ENCODE data around the gene DSG2. TPM values are rescaled to one million over a fixed set of nuclear protein-coding genes. Genes with fewer than 3 reads are reported as not detected.

Gene DSG2
- total and polyA plus RNA-seq, 2 of the 4 experiments (the other 2 are of a cell fraction) = 1.8 to 2.3 TPM

- H2BK20ac ChIP-seq (ENCODE audit: low read depth, low read length) = no peak overlapping the region
- H3K4me2 ChIP-seq (ENCODE audit: low read depth, low read length) = no peak overlapping the region
- H3K27ac ChIP-seq (ENCODE audit: insufficient read depth, low read length) = no peak overlapping the region
- H3K4ac ChIP-seq (ENCODE audit: low read depth, low read length) = no peak overlapping the region
- H3K9ac ChIP-seq (ENCODE audit: low read depth, low read length) = no peak overlapping the region
- H4K91ac ChIP-seq (ENCODE audit: insufficient read depth, low read depth, low read length) = no peak overlapping the region
- H4K20me1 ChIP-seq (ENCODE audit: insufficient read depth, low read length) = no peaks in the 10 kb centered on the region
- no peak overlapping the region for H2AFZ ChIP-seq (replicated peaks; ENCODE audit: low read length, poor library complexity)
- H3K23ac ChIP-seq (ENCODE audit: low read depth, low read length) = no peak overlapping the region
- H3K79me1 ChIP-seq (ENCODE audit: low read depth in 1 of 2, low read length in 2 of 2) = no peaks in the 10 kb centered on the region
- H3K9me3 ChIP-seq (ENCODE audit: control insufficient read depth, insufficient read depth, low read length) = no peaks in the 10 kb centered on the region
- no peak overlapping the region for H3K56ac ChIP-seq (ENCODE audit: extremely low read depth, insufficient read depth, low read length)
- H3K9me1 ChIP-seq (ENCODE audit: insufficient read depth, low read length) = no peaks in the 10 kb centered on the region
- H3K4me1 ChIP-seq (ENCODE audit: control insufficient read depth, insufficient read depth, low read length) = no peaks in the 10 kb centered on the region
- no peak overlapping the region for H3K14ac ChIP-seq (replicated peaks; ENCODE audit: low read depth, low read length)
- no peak overlapping the region for H2BK15ac ChIP-seq (ENCODE audit: low read depth, low read length)
- no peak overlapping the region for H4K8ac ChIP-seq (ENCODE audit: low read depth in 2 of 2, low read length in 2 of 2)
- no peak overlapping the region for H2AK9ac ChIP-seq (replicated peaks; ENCODE audit: low read depth, low read length, poor library complexity)
- no peaks in the 10 kb centered on the region for H3K27me3 ChIP-seq (ENCODE audit: control insufficient read depth, insufficient read depth, low read length)
- DNase-seq (no peak), ATAC-seq (ENCODE audit: low read depth) (no peak)
- H3K18ac ChIP-seq (ENCODE audit: low read depth, low read length) = no peak overlapping the region
- TF ChIP-seq USF2 (IDR thresholded peaks at IDR 0.05; ENCODE audit: low read depth, low read length) (no peak), CHD1 (IDR thresholded peaks at IDR 0.05; ENCODE audit: low read depth, low read length) (no peak), CEBPB (IDR thresholded peaks at IDR 0.05; ENCODE audit: low read depth, low read length) (no peak), RAD21 (IDR thresholded peaks at IDR 0.05; ENCODE audit: low read length) (no peak), CTCF (conservative IDR thresholded peaks at IDR 0.05; ENCODE audit: low read depth, low read length) (no peak), NFE2L2 (IDR thresholded peaks at IDR 0.05; ENCODE audit: low read depth, low read length) (no peak), POLR2A (IDR thresholded peaks at IDR 0.05; ENCODE audit: low read depth, low read length) (no peak), MAZ (IDR thresholded peaks at IDR 0.05; ENCODE audit: borderline replicate concordance, low read depth, low read length) (no peak), FOS (IDR thresholded peaks at IDR 0.05; ENCODE audit: low read depth, low read length) (no peak), RCOR1 (IDR thresholded peaks at IDR 0.05; ENCODE audit: insufficient replicate concordance, low read length) (no peak), MXI1 (IDR thresholded peaks at IDR 0.05; ENCODE audit: borderline replicate concordance, low read depth, low read length) (no peak), BHLHE40 (IDR thresholded peaks at IDR 0.05; ENCODE audit: low read depth, low read length) (no peak), MAFK (IDR thresholded peaks at IDR 0.05; ENCODE audit: low read depth, low read length) (no peak), RFX5 (IDR thresholded peaks at IDR 0.05; ENCODE audit: low read depth, low read length) (no peak)
- TF ChIP-seq, protein P1, sequence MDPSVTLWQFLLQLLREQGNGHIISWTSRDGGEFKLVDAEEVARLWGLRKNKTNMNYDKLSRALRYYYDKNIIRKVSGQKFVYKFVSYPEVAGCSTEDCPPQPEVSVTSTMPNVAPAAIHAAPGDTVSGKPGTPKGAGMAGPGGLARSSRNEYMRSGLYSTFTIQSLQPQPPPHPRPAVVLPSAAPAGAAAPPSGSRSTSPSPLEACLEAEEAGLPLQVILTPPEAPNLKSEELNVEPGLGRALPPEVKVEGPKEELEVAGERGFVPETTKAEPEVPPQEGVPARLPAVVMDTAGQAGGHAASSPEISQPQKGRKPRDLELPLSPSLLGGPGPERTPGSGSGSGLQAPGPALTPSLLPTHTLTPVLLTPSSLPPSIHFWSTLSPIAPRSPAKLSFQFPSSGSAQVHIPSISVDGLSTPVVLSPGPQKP (IDR thresholded peaks at IDR 0.05; ENCODE audit: borderline replicate concordance, low read depth, low read length) = no peak
- BruUV-seq (replicated peaks) = no TSS peak
- in situ Hi-C loops (cut with MboI; ENCODE audit: low sequenced_read_pairs) = no loop called here
- ChIA-PET CTCF (no interaction called here), POLR2A (ENCODE audit: unreplicated experiment) (no interaction called here)
- intact Hi-C loops (cut with micrococcal nuclease) = no loop called here
- no peak overlapping the region for H2BK120ac ChIP-seq (ENCODE audit: low read depth, low read length)
- WGBS, 2 experiments (ENCODE audit: extremely low coverage in 2 of 2, insufficient read length in 1 of 2) = no CpG with 5 or more reads among the region's 5 CpGs
- H3K4me3 ChIP-seq (ENCODE audit: insufficient read depth, low read depth, low read length) = no peak overlapping the region
- no peak overlapping the region for H2AK5ac ChIP-seq (ENCODE audit: low read depth, low read length)
- no peak overlapping the region for H2BK5ac ChIP-seq (ENCODE audit: low read depth, low read length, poor library complexity, severe bottlenecking)
- dilution Hi-C loops (cut with HindIII; ENCODE audit: low sequenced_read_pairs, unreplicated experiment) = no loop called here
- H3K36me3 ChIP-seq (ENCODE audit: control insufficient read depth, insufficient read depth, low read length) = no peaks in the 10 kb centered on the region
- no peak overlapping the region for H4K5ac ChIP-seq (ENCODE audit: low read depth, low read length)
These were observed 97.3 kb downstream of the DSG2 start for GRCh38 chr18:31595121-31595771.

Measured in IMR-90 (cell line).